HG02571 (cell line): Measurements from ENCODE around the gene HP.

Source experiments
- ATAC-seq: cut with Tn5 transposase; IDR thresholded peaks from one replicate; pipeline ENCODE4 v1.9.1; 2021; ENCODE audit warnings: mild to moderate bottlenecking, moderate library complexity; ENCODE audit not compliant: unreplicated experiment

Gene HP

DNA sequence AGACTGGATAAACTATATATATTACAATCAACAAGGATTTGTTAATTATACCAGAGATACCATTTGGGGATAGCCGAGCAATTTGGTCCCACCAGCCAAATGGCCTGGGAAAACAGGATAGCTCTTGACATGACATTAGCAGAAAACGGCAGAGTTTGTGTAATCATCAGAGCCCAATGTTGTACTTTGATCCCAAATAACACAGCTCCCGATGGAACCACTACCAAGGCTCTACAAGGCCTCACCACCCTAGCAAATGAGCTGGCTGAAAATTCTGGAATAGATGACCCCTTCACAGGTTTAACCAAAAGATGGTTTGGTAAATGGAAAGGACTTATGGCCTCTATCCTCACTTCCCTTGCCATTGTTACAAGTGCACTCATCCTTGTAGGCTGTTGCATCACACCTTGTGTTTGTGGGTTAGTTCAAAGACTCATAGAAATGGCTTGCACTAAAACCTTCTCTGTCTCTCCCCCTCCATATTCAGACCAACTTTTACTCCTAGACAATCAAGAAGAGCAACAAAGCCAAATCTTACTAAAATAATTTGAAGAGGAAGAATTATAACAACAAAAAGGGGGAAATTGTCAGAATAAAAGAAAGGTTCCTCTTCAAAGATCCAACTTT, 29.6 kb downstream of the HP start:
- no peak for ATAC-seq

DNA sequence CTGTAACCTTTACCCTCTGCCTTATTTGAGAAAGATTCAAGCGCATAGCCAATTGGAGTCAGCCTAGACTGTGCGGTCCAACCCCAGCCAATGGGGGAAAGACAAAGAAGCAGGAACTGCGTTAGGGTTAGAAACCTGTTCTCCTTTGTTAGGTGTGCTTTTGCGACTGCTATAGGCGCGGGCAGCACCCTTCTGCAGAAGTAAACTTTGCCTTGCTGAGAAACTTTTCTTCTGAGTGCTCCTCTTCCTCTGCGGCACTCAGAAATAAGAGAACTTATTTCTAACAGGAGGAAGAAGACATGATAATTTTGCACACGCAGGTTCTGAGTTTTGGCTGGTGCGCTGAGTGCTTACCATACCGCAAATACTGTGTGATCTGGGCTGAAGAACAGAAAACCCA, 30.1 kb downstream of the HP start:
- ATAC-seq: no peak

DNA sequence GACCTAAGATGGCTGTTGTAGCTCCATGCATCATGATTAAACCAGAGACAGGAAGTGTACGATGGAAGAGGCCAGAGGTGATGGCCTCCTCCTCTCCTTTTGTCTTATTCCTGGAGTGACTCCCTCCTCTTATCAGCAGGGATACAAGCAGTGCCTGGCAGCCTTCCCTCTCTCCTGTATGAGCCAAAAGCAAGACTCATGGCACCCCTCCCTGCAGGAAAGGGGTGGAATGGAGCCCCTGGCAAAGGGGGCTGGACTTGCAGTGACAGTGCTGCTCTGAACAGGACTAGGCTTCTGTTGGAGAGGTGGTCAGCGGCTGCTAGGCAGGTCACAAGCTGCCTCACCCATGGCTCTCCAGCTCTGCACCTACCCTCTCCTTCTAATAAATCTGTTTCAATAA, 30.7 kb downstream of the HP start:
- no peak for ATAC-seq

GRCh38 chr16:72091217-72091616, 36.9 kb downstream of the HP start:
- ATAC-seq: no peak

DNA sequence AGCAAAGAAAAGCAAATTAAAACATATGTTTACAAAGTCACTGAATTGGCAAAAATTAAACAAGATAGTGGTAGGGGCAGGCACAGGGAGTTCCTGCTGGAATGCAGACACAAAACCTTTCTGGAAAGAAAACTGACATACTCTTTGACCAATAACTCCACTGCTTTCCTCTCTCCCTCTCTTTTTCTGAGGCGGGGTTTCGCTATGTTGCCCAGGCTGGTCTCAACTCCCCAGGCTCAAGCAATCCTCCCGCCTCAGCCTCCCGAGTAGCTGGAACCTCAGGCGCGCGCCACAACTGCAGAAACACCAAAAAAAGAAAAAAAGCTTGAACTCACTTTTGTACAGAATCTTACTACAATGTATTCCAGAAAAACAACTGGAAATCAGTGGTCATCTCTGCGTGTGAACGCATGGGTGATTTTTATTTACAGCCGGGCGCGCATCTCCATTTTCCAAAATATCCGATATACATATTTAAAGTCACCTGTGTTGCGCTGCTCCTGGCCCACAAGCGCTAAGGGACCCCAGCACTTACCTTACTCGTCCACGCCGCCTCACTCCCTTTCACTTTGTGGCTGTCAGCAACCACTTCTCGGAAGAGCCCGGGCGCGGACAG, 38.6 kb downstream of the HP start:
- no peak for ATAC-seq

DNA sequence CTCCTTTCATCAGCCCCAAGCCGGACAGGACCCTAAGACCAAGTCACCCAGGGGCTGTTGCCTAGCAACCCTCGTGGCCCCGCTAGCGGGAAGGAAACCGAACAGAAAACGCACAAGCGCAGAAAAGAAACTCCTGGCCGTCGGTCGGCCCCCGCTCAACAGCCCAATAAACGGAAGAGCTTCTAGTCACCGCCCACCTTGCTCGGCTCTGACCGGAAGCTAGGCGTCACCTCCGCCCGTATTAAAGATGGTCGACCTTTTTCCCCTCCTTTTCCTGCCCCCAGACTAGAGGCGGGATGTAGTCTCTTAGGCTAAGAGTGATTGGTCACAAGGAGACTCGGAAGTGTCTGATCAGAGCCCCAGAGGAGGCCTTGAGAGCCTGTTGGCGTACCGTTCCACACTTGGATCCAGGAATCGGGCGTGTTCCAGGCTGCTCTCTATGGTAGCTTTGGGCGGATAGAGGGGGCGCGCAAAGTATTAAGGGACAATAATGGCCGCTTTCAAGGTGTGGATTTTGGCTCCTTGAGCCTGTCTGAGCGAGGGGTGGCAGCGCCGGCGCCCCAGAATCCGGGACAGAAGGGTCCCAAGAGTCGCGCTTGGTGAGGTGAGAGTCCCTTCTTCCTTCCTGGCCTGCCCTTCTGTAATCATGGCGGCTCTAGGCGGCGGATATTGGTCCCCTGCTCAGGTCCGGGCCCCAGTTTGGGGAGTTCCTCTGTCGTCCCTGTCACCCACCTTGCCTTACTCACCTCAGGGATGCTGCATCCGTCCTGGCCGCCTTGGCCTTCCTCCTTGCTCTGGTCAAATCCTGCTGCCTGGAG, 39.4 kb downstream of the HP start, which contains the start of the genes DHX38 and TXNL4B:
Gene DHX38 (plus strand): TSS at position 400 of the 818 bp plus-strand sequence. CDS start 2,311 bp downstream, outside the sequence.
Gene TXNL4B (minus strand): TSS at position 173 of the 818 bp plus-strand sequence. CDS start 2,871 bp downstream, outside the sequence.
- peak; percentile 97 for ATAC-seq

DNA sequence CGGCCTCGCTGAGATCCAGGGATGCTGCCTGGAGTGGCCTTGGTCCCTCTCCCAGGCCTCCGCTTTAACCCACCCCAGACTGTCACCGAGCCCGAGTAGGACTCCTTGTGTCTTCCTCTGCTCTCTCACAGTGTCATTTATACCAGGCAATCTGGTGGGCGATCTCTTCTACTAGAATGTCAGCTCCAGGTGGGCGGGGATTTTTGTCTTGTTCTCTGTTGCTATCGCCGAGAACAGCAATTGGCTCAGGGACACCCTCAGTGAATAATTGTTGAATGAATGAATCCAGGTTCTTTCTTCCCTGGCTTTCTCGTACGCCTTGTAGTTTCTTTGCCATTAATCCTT, 39.9 kb downstream of the HP start:
- ATAC-seq: no peak

- no peak for ATAC-seq
These were observed 44.6 kb downstream of the HP start for GRCh38 chr16:72098936-72099335.

DNA sequence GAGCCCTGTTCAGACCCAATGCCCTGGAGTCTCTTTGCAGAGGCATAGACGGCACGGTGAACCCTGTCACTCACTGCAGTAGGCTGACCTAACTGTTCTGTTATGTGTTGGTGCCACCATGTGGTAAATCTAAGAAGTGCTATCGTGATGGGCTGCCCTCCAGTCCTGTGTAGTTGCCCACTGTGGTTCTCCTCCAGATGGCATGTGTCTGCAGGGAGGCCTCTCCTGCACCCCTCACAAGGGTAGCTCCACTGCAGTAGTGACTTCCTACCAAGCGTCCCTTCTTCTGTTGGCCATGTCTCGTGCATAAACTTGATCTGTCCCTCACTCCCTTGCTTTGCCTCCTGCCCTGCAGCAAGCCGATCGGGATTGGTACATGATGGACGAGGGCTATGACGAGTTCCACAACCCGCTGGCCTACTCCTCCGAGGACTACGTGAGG, 45.1 kb downstream of the HP start:
- no peak for ATAC-seq

DNA sequence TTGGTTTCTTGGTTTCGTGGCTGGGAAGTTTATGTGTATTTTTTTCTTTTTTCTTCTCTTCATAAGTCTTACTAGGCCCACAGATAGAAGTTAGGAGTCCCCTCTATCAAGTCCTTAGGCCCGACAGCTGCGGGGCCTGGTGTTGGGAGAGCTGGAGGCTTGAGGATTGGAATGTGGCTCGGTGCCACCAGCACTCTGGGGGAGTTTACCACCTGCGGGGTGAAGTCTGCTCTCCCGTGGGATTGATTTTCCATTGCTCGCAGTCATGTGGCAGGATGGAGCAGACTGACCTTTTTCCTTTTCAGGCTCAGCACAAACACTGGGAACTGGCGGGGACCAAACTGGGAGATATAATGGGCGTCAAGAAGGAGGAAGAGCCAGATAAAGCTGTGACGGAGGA, 46.9 kb downstream of the HP start:
- no peak for ATAC-seq

GRCh38 chr16:72104905-72105304, 50.6 kb downstream of the HP start:
- no peak for ATAC-seq

GRCh38 chr16:72105978-72106377, 51.7 kb downstream of the HP start:
- no peak for ATAC-seq

- ATAC-seq: no peak
These were observed 53.1 kb downstream of the HP start for GRCh38 chr16:72107371-72107770.

DNA sequence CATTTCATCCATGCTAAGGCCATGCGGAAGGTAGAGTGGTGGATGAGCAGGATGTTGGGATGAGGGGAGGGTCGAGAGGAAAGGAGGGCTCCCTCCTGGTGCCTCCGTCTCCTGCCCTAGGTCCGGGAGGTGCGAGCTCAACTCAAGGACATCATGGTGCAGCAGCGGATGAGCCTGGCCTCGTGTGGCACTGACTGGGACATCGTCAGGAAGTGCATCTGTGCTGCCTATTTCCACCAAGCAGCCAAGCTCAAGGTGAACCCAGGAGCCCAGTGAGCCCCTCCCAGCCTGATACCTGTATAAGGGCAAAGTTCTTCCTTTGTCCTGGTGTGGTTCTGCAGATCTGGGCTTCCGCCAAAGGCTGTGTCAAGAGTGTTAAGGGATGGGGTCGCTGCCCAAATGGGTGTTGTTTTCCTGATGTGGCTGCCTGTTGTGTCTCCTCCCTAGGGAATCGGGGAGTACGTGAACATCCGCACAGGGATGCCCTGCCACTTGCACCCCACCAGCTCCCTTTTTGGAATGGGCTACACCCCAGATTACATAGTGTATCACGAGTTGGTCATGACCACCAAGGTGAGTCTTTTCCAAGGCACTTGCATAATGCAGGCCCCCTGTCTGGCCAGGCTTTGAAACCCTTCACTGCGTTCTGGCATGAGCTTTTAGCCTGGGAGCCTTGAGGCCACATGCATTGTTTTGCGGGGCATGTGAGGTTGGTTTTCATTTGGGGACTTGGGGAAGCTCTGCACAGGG, 54.2 kb downstream of the HP start:
- ATAC-seq: no peak

GRCh38 chr16:72109300-72109699, 55.0 kb downstream of the HP start:
- no peak for ATAC-seq

DNA sequence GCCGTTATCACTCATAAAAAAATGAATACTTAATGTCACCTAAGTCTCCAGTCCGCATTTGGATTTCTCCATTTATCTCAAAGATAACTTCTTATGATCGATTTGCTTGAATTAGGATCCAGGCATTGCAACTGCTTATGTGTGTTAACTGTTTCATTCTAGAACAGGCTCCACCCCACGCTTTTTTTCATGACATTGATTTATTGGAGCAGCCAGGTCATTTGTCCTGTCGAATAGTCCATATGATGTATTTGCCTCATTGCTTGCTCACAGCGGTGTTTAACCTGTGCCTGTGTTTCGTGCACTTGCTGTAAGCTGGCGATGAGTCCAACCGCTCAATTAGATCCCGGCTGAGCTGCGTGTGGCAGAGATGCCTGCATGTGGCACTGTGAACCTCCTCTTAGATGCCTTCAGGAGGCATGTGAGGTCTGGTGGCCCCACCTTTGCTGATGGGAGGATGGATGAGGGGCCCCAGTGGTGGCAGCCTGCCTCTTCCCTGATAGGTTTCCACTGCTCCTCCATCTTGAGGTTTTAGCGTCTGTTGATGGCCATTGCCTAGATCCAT, 55.7 kb downstream of the HP start:
- no peak for ATAC-seq
